Prostate gland (tissue), 2 donors: Measurements from ENCODE around the gene TAF4. TPM values are rescaled to one million over a fixed set of nuclear protein-coding genes. Genes with fewer than 3 reads are reported as not detected.

Source experiments
- DNase-seq: peaks from one replicate; pipeline ENCODE4 v3.0.0-alpha.2; 2019; ENCODE audit warnings: low spot score
- H3K27ac ChIP-seq, 2 donors: fragments of 200-600 bp; sonication (generic); 2 replicates each; pipeline ENCODE4 v1.5.1; 2017 to 2019
- H3K27me3 ChIP-seq: fragments of 200-600 bp; sonication (generic); replicated peaks from 2 replicates; pipeline ENCODE4 v1.5.1; 2019; ENCODE audit not compliant: insufficient read depth
- H3K36me3 ChIP-seq, 2 donors: fragments of 200-600 bp; sonication (generic); 1 replicate in 1 of 2; 2 replicates in 1 of 2; pipeline versions ENCODE4 v1.5.1 to v1.8.1; 2017 to 2019
- H3K4me1 ChIP-seq: fragments of 200-600 bp; sonication (generic); replicated peaks from 2 replicates; pipeline ENCODE4 v1.5.1; 2019
- H3K4me3 ChIP-seq, 2 donors: fragments of 200-600 bp; sonication (generic); 2 replicates each; pipeline ENCODE4 v1.5.1; 2017 to 2019
- H3K9me3 ChIP-seq: fragments of 200-600 bp; sonication (generic); 2 replicates; pipeline ENCODE4 v1.5.1; 2017
- CTCF ChIP-seq, 4 experiments: fragments of 200-600 bp in 2 of 4; fragments of 450-650 bp in 2 of 4; sonication (generic) in 2 of 4; IDR thresholded peaks; 1 replicate in 3 of 4; 2 replicates in 1 of 4; pipeline ENCODE4 v1.5.1; 2016 to 2019; ENCODE audit warnings: antibody characterized with exemption in 4 of 4, mild to moderate bottlenecking in 2 of 4, moderate library complexity in 2 of 4
- POLR2A ChIP-seq: fragments of 450-650 bp; IDR thresholded peaks from one replicate; pipeline ENCODE4 v1.6.1; 2016; ENCODE audit warnings: antibody characterized with exemption, mild to moderate bottlenecking
- POLR2AphosphoS5 ChIP-seq: sonication (generic); formaldehyde crosslinking; IDR thresholded peaks from one replicate; pipeline ENCODE4 v1.6.1; 2017; ENCODE audit warnings: antibody characterized with exemption
- WGBS: methylation state at CpG from one replicate; pipeline ENCODE4 v1.1.5; 2018; 5-methylcytosine and 5-hydroxymethylcytosine counted together
- intact Hi-C: fragments of 100-400 bp; cut with DNase I; formaldehyde crosslinking; loops from one replicate; pipeline ENCODE4 v1.14.2; 2022
- total RNA-seq, 2 donors: library from RNA; depleted of rRNA; stranded (reverse); fragments of >200 nt; gene quantifications; one replicate each; pipeline ENCODE4 v1.1.0, GENCODE V29; 2016

The TAF4 gene
- total RNA-seq, 2 donors from 2014 or later: 19.9 to 57.1 TPM

GRCh38 chr20:62042025-62042820, 23.5 kb downstream of the TAF4 start:
- Histone ChIP-seq H3K36me3 (no peaks in the 10 kb centered on the region), H3K27ac (no peak overlapping the region), H3K9me3 (no peaks in the 10 kb centered on the region), H3K4me3 (no peak overlapping the region), H3K4me1 (no peaks in the 10 kb centered on the region), H3K27me3 (no peaks in the 10 kb centered on the region)
- TF ChIP-seq CTCF (IDR thresholded peaks at IDR 0.05) (no peak), POLR2AphosphoS5 (no peak), POLR2A (no peak)
- intact Hi-C loops: no loop called here
- DNase-seq: no peak
- 95% methylated on average over 22 of the region's 22 CpGs for WGBS

- WGBS: 86% methylated on average over 13 of the region's 13 CpGs
- TF ChIP-seq POLR2AphosphoS5: no peak
- no peak for TF ChIP-seq POLR2A
- TF ChIP-seq CTCF (IDR thresholded peaks at IDR 0.05): no peak
- Histone ChIP-seq H3K4me3 (no peak overlapping the region), H3K4me1 (no peaks in the 10 kb centered on the region), H3K9me3 (no peaks in the 10 kb centered on the region), H3K27ac (no peak overlapping the region), H3K27me3 (no peaks in the 10 kb centered on the region), H3K36me3 (no peaks in the 10 kb centered on the region)
- intact Hi-C loops: no loop called here
- no peak for DNase-seq
Measured at GRCh38 chr20:62040933-62041332, 24.7 kb downstream of the TAF4 start.

GRCh38 chr20:62040381-62040922, 25.2 kb downstream of the TAF4 start:
- H3K9me3 ChIP-seq: no peaks in the 10 kb centered on the region
- intact Hi-C loops: no loop called here

DNA sequence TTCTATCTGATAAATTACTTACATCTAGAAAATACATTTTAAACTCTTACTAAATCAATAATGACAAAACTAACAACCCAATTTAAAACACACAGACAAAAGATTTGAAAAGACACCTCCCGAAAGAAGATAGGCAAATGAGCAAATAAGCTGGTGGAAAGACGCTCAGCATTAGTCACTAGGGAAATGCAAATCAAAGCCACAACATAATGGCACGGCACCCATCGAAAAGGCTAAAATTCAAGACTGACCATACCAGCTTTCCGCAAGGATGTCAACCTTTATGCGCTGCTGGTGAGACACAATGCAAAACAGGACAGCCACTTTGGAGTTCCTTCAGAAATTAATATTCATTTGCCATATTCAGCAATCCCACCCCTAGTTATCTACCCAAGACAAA, 25.9 kb downstream of the TAF4 start:
- no peak for DNase-seq
- intact Hi-C loops: no loop called here
- no peaks in the 10 kb centered on the region for H3K9me3 ChIP-seq
- no peaks in the 10 kb centered on the region for H3K4me1 ChIP-seq
- H3K27me3 ChIP-seq: no peaks in the 10 kb centered on the region
- no peak overlapping the region for H3K27ac ChIP-seq
- no peaks in the 10 kb centered on the region for H3K36me3 ChIP-seq
- WGBS: 81% methylated on average over 6 of the region's 6 CpGs
- no peak overlapping the region for H3K4me3 ChIP-seq
- TF ChIP-seq CTCF (IDR thresholded peaks at IDR 0.05) (no peak), POLR2AphosphoS5 (no peak), POLR2A (no peak)

More at GRCh38 chr20:62040381-62040922, 25.2 kb downstream of the TAF4 start:
- no peaks in the 10 kb centered on the region for H3K4me1 ChIP-seq
- 90% methylated on average over 25 of the region's 25 CpGs for WGBS
- no peak for DNase-seq
- H3K4me3 ChIP-seq: no peak overlapping the region
- no peaks in the 10 kb centered on the region for H3K36me3 ChIP-seq
- H3K27me3 ChIP-seq: no peaks in the 10 kb centered on the region
- no peak overlapping the region for H3K27ac ChIP-seq
- TF ChIP-seq POLR2A (no peak), CTCF (IDR thresholded peaks at IDR 0.05) (no peak)
